ENCODE data around the gene COX7B2.

The COX7B2 gene

GRCh38 chr4:46909078-46909477, at the start of gene COX7B2:
Gene COX7B2, minus strand, starts transcription at chr4:46909245. Its CDS starts 174,053 bp downstream, at chr4:46735192.
- ATAC-seq, result no peak

GRCh38 chr4:46956451-46956850, 47.4 kb upstream of the COX7B2 start:
- Mint-ChIP-seq H3K4me3 (no peak overlapping the region), H3K27ac (no peak overlapping the region), H3K4me1 (no peaks in the 10 kb centered on the region), H3K36me3 (no peaks in the 10 kb centered on the region), H3K27me3 (no peaks in the 10 kb centered on the region), H3K9me3 (no peaks in the 10 kb centered on the region)
- no peak for ATAC-seq

More at GRCh38 chr4:46909078-46909477, at the start of gene COX7B2:
- Mint-ChIP-seq H3K4me3 (no peak within 1 kb of the TSS), H3K27me3 (no peaks in the 10 kb centered on the region), H3K27ac (no peak within 1 kb of the TSS), H3K36me3 (no peaks in the 10 kb centered on the region), H3K4me1 (no peaks in the 10 kb centered on the region), H3K9me3 (no peaks in the 10 kb centered on the region)

- H3K27ac Mint-ChIP-seq, result no peak overlapping the region
- H3K36me3 Mint-ChIP-seq, result no peaks in the 10 kb centered on the region
- no peaks in the 10 kb centered on the region for H3K27me3 Mint-ChIP-seq
- no peaks in the 10 kb centered on the region for H3K4me1 Mint-ChIP-seq
- ATAC-seq, result no peak
- no peaks in the 10 kb centered on the region for H3K9me3 Mint-ChIP-seq
- H3K4me3 Mint-ChIP-seq, result no peak overlapping the region
Measured at GRCh38 chr4:46955601-46956000, 46.6 kb upstream of the COX7B2 start.

- H3K4me1 Mint-ChIP-seq, result no peaks in the 10 kb centered on the region
- no peaks in the 10 kb centered on the region for H3K27me3 Mint-ChIP-seq
- H3K36me3 Mint-ChIP-seq, result no peaks in the 10 kb centered on the region
- no peak for ATAC-seq
- no peaks in the 10 kb centered on the region for H3K9me3 Mint-ChIP-seq
- no peak overlapping the region for H3K4me3 Mint-ChIP-seq
- no peak overlapping the region for H3K27ac Mint-ChIP-seq
Measured at GRCh38 chr4:46954643-46955042, 45.6 kb upstream of the COX7B2 start.

GRCh38 chr4:46953564-46953963, 44.5 kb upstream of the COX7B2 start:
- H3K4me3 Mint-ChIP-seq, result no peak overlapping the region
- H3K36me3 Mint-ChIP-seq, result no peaks in the 10 kb centered on the region
- no peaks in the 10 kb centered on the region for H3K27me3 Mint-ChIP-seq
- ATAC-seq, result no peak
- H3K4me1 Mint-ChIP-seq, result no peaks in the 10 kb centered on the region
- H3K27ac Mint-ChIP-seq, result no peak overlapping the region
- no peaks in the 10 kb centered on the region for H3K9me3 Mint-ChIP-seq

GRCh38 chr4:46952451-46952850, 43.4 kb upstream of the COX7B2 start:
- ATAC-seq, result no peak
- H3K9me3 Mint-ChIP-seq, result no peaks in the 10 kb centered on the region
- H3K4me1 Mint-ChIP-seq, result no peaks in the 10 kb centered on the region
- no peaks in the 10 kb centered on the region for H3K36me3 Mint-ChIP-seq
- H3K27ac Mint-ChIP-seq, result no peak overlapping the region
- no peaks in the 10 kb centered on the region for H3K27me3 Mint-ChIP-seq
- no peak overlapping the region for H3K4me3 Mint-ChIP-seq

- no peaks in the 10 kb centered on the region for H3K27me3 Mint-ChIP-seq
- H3K4me1 Mint-ChIP-seq, result no peaks in the 10 kb centered on the region
- no peaks in the 10 kb centered on the region for H3K9me3 Mint-ChIP-seq
- no peak for ATAC-seq
- H3K36me3 Mint-ChIP-seq, result no peaks in the 10 kb centered on the region
- H3K27ac Mint-ChIP-seq, result no peak overlapping the region
- no peak overlapping the region for H3K4me3 Mint-ChIP-seq
Measured at GRCh38 chr4:46950826-46951225, 41.8 kb upstream of the COX7B2 start.

- no peaks in the 10 kb centered on the region for H3K27me3 Mint-ChIP-seq
- H3K36me3 Mint-ChIP-seq, result no peaks in the 10 kb centered on the region
- no peak overlapping the region for H3K27ac Mint-ChIP-seq
- H3K4me1 Mint-ChIP-seq, result no peaks in the 10 kb centered on the region
- H3K4me3 Mint-ChIP-seq, result no peak overlapping the region
- no peak for ATAC-seq
- H3K9me3 Mint-ChIP-seq, result no peaks in the 10 kb centered on the region
Measured at GRCh38 chr4:46949822-46950221, 40.8 kb upstream of the COX7B2 start.

GRCh38 chr4:46947541-46947940, 38.5 kb upstream of the COX7B2 start:
- no peaks in the 10 kb centered on the region for H3K9me3 Mint-ChIP-seq
- H3K4me1 Mint-ChIP-seq, result no peaks in the 10 kb centered on the region
- H3K27me3 Mint-ChIP-seq, result no peaks in the 10 kb centered on the region
- no peak for ATAC-seq
- no peak overlapping the region for H3K27ac Mint-ChIP-seq
- H3K36me3 Mint-ChIP-seq, result no peaks in the 10 kb centered on the region
- no peak overlapping the region for H3K4me3 Mint-ChIP-seq

- no peak for ATAC-seq
- Mint-ChIP-seq H3K27ac (no peak overlapping the region), H3K4me1 (no peaks in the 10 kb centered on the region), H3K27me3 (no peaks in the 10 kb centered on the region), H3K9me3 (no peaks in the 10 kb centered on the region), H3K36me3 (no peaks in the 10 kb centered on the region), H3K4me3 (no peak overlapping the region)
Measured at GRCh38 chr4:46946919-46947536, 38.0 kb upstream of the COX7B2 start.

- Mint-ChIP-seq H3K36me3 (no peaks in the 10 kb centered on the region), H3K27ac (no peak overlapping the region), H3K9me3 (no peaks in the 10 kb centered on the region), H3K4me3 (no peak overlapping the region), H3K4me1 (no peaks in the 10 kb centered on the region), H3K27me3 (no peaks in the 10 kb centered on the region)
- no peak for ATAC-seq
Measured at GRCh38 chr4:46945062-46945461, 36.0 kb upstream of the COX7B2 start.

- H3K27ac Mint-ChIP-seq, result no peak overlapping the region
- no peaks in the 10 kb centered on the region for H3K27me3 Mint-ChIP-seq
- H3K36me3 Mint-ChIP-seq, result no peaks in the 10 kb centered on the region
- no peaks in the 10 kb centered on the region for H3K9me3 Mint-ChIP-seq
- no peak for ATAC-seq
- H3K4me1 Mint-ChIP-seq, result no peaks in the 10 kb centered on the region
- H3K4me3 Mint-ChIP-seq, result no peak overlapping the region
Measured at GRCh38 chr4:46944345-46944744, 35.3 kb upstream of the COX7B2 start.

- H3K27me3 Mint-ChIP-seq, result no peaks in the 10 kb centered on the region
- no peak for ATAC-seq
- H3K4me3 Mint-ChIP-seq, result no peak overlapping the region
- no peaks in the 10 kb centered on the region for H3K9me3 Mint-ChIP-seq
- H3K4me1 Mint-ChIP-seq, result no peaks in the 10 kb centered on the region
- no peak overlapping the region for H3K27ac Mint-ChIP-seq
- H3K36me3 Mint-ChIP-seq, result no peaks in the 10 kb centered on the region
Measured at GRCh38 chr4:46937493-46937892, 28.4 kb upstream of the COX7B2 start.

- Mint-ChIP-seq H3K36me3 (no peaks in the 10 kb centered on the region), H3K9me3 (no peaks in the 10 kb centered on the region), H3K4me3 (no peak overlapping the region), H3K4me1 (no peaks in the 10 kb centered on the region), H3K27ac (no peak overlapping the region), H3K27me3 (no peaks in the 10 kb centered on the region)
- no peak for ATAC-seq
Measured at GRCh38 chr4:46934726-46935125, 25.7 kb upstream of the COX7B2 start.

- H3K4me3 Mint-ChIP-seq, result no peak overlapping the region
- H3K27ac Mint-ChIP-seq, result no peak overlapping the region
- H3K27me3 Mint-ChIP-seq, result no peaks in the 10 kb centered on the region
- no peaks in the 10 kb centered on the region for H3K36me3 Mint-ChIP-seq
- no peaks in the 10 kb centered on the region for H3K4me1 Mint-ChIP-seq
- ATAC-seq, result no peak
- no peaks in the 10 kb centered on the region for H3K9me3 Mint-ChIP-seq
Measured at GRCh38 chr4:46933686-46934085, 24.6 kb upstream of the COX7B2 start.

- Mint-ChIP-seq H3K27ac (no peak overlapping the region), H3K27me3 (no peaks in the 10 kb centered on the region), H3K9me3 (no peaks in the 10 kb centered on the region), H3K4me1 (no peaks in the 10 kb centered on the region), H3K4me3 (no peak overlapping the region), H3K36me3 (no peaks in the 10 kb centered on the region)
- peak; percentile 53 for ATAC-seq
Measured at GRCh38 chr4:46931981-46932380, 22.9 kb upstream of the COX7B2 start.

- H3K9me3 Mint-ChIP-seq, result no peaks in the 10 kb centered on the region
- ATAC-seq, result no peak
- no peak overlapping the region for H3K27ac Mint-ChIP-seq
- H3K36me3 Mint-ChIP-seq, result no peaks in the 10 kb centered on the region
- no peaks in the 10 kb centered on the region for H3K4me1 Mint-ChIP-seq
- no peak overlapping the region for H3K4me3 Mint-ChIP-seq
- H3K27me3 Mint-ChIP-seq, result no peaks in the 10 kb centered on the region
Measured at GRCh38 chr4:46930891-46931290, 21.8 kb upstream of the COX7B2 start.
